Fibroblast of lung (primary cell): ENCODE results near the gene DNAH10. TPM values are rescaled to one million over a fixed set of nuclear protein-coding genes. Genes with fewer than 3 reads are reported as not detected.
"Not testable (repeated sequence)": the region's sequence is repeated elsewhere in the genome, so short reads cannot be mapped to it uniquely, and the experiment has no call there.

Source experiments
- DNase-seq, 2 donors: peaks; one replicate each; pipeline versions ENCODE4 v3.0.0 to v3.0.0-alpha.2; 2010; ENCODE audit warnings: low read depth in 2 of 2
- H2AFZ ChIP-seq: 2 replicates; pipeline ENCODE4 v1.5.1; 2012; ENCODE audit warnings: low read length, control low read depth, inconsistent platforms
- H3K27ac ChIP-seq: 2 replicates; pipeline ENCODE4 v1.5.1; 2011; ENCODE audit warnings: low read length, control low read depth; ENCODE audit not compliant: insufficient read depth
- H3K27me3 ChIP-seq: 2 replicates; pipeline ENCODE4 v1.5.1; 2011; ENCODE audit warnings: mild to moderate bottlenecking, low read length; ENCODE audit not compliant: control insufficient read depth, insufficient read depth
- H3K36me3 ChIP-seq: 2 replicates; pipeline ENCODE4 v1.5.1; 2011; ENCODE audit warnings: low read length; ENCODE audit not compliant: control insufficient read depth, insufficient read depth
- H3K4me1 ChIP-seq: 2 replicates; pipeline ENCODE4 v1.5.1; 2011; ENCODE audit warnings: low read length; ENCODE audit not compliant: control insufficient read depth, insufficient read depth; ENCODE audit errors: extremely low read depth
- H3K4me2 ChIP-seq: 2 replicates; pipeline ENCODE4 v1.5.1; 2011; ENCODE audit warnings: low read length, control low read depth; ENCODE audit not compliant: insufficient read depth; ENCODE audit errors: extremely low read depth
- H3K4me3 ChIP-seq, 4 experiments: fragments of 200-600 bp in 1 of 4; sonication (generic) in 1 of 4; replicated peaks in 1 of 4; 2 replicates each; pipeline ENCODE4 v1.5.1; 2011 to 2016; ENCODE audit warnings: low read length in 4 of 4, low read depth in 3 of 4, mild to moderate bottlenecking in 3 of 4, control low read depth in 2 of 4, inconsistent platforms in 1 of 4, mixed read lengths in 1 of 4; ENCODE audit not compliant: insufficient read depth in 1 of 4; ENCODE audit errors: control extremely low read depth in 1 of 4
- H3K79me2 ChIP-seq: 2 replicates; pipeline ENCODE4 v1.5.1; 2012; ENCODE audit warnings: mild to moderate bottlenecking, low read length, inconsistent platforms; ENCODE audit not compliant: control insufficient read depth, insufficient read depth
- H3K9ac ChIP-seq: 2 replicates; pipeline ENCODE4 v1.5.1; 2011; ENCODE audit warnings: mild to moderate bottlenecking, low read length, control low read depth; ENCODE audit not compliant: insufficient read depth
- H3K9me3 ChIP-seq: 2 replicates; pipeline ENCODE4 v1.5.1; 2012; ENCODE audit warnings: low read depth, low read length; ENCODE audit not compliant: control insufficient read depth, insufficient read depth
- H4K20me1 ChIP-seq: 2 replicates; pipeline ENCODE4 v1.5.1; 2011; ENCODE audit warnings: low read length; ENCODE audit not compliant: control insufficient read depth, insufficient read depth; ENCODE audit errors: extremely low read depth
- EZH2 ChIP-seq: IDR thresholded peaks from 2 replicates; pipeline ENCODE4 v1.5.1; 2012; ENCODE audit warnings: low read length, control low read depth, mild to moderate bottlenecking; ENCODE audit errors: missing control alignments
- polyA plus RNA-seq, 2 donors: library from polyadenylated mRNA; depleted of rRNA in 1 of 2; stranded (reverse) in 1 of 2; unstranded in 1 of 2; fragments of >200 nt; gene quantifications; 2 replicates each; pipeline ENCODE4 v1.2.1, GENCODE V29; 2011 to 2012; ENCODE audit warnings: missing spikeins in 1 of 2
- total RNA-seq: library from RNA; depleted of rRNA; stranded (reverse); fragments of >200 nt; gene quantifications from 2 replicates; pipeline ENCODE4 v1.2.1, GENCODE V29; 2014
- TF ChIP-seq, protein P1 (sequence below), 2 donors: IDR thresholded peaks in 1 of 2; conservative IDR thresholded peaks in 1 of 2; 1 replicate in 1 of 2; 2 replicates in 1 of 2; pipeline ENCODE4 v1.5.1; 2011 to 2012; ENCODE audit warnings: low read length in 2 of 2, control low read depth in 1 of 2, inconsistent platforms in 1 of 2, low read depth in 1 of 2, mild to moderate bottlenecking in 1 of 2

The DNAH10 gene
- total and polyA plus RNA-seq, 2 donors (not counting 1 experiment from before 2014, with no cell fraction given), result 0.06 to 0.33 TPM

DNA sequence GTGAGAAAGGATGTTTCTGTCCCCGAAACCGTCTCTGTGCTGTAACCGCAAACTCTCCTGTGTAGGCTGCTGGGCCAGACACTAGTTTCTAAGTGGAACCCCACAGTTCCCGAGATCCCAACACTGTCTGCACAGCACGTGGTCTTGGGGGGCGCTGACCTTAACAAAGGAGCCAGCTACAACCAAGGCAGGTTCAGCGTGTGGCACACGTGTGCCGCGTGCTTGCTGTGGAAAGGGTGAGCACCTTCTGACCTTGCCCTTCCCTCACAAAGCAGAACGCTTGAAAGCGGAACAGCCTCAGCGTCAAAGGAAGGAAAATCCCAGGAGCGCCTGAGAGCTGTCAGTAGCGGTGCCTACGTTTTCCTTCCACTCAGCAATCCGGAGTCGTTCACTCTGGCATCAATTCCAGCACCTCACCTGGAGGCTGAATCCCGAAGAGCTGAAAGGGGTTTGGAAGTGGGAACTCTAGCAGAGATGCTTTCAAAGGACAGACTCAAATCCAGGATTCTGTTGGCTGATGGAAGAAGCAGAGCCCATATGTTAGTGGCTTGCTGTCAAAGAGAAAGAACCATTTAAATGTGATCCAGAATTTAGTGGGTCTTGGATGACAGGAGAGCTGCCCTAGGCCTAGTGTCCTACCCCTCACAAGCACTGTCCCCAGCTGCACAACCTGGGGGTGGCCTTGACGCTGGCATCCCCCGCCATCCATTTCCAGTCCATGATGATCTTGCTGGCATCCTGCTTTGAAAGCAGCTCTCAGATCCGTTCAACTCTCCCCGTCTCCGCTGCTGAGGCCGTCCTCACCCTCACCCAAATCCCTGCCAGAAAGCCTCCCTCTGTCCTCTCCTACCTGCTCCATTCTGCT lies 183.4 kb downstream of the DNAH10 start:
- DNase-seq, result no peak
- Histone ChIP-seq H3K9me3 (no peaks in the 10 kb centered on the region), H4K20me1 (no peaks in the 10 kb centered on the region), H3K4me2 (no peak overlapping the region), H3K4me3 (no peak overlapping the region), H3K4me1 (no peaks in the 10 kb centered on the region), H3K27me3 (no peaks in the 10 kb centered on the region), H3K79me2 (no peaks in the 10 kb centered on the region), H3K36me3 (no peaks in the 10 kb centered on the region), H3K9ac (no peak overlapping the region), H2AFZ (no peak overlapping the region), H3K27ac (no peak overlapping the region)
- TF ChIP-seq EZH2, result no peak
- TF ChIP-seq, protein P1, sequence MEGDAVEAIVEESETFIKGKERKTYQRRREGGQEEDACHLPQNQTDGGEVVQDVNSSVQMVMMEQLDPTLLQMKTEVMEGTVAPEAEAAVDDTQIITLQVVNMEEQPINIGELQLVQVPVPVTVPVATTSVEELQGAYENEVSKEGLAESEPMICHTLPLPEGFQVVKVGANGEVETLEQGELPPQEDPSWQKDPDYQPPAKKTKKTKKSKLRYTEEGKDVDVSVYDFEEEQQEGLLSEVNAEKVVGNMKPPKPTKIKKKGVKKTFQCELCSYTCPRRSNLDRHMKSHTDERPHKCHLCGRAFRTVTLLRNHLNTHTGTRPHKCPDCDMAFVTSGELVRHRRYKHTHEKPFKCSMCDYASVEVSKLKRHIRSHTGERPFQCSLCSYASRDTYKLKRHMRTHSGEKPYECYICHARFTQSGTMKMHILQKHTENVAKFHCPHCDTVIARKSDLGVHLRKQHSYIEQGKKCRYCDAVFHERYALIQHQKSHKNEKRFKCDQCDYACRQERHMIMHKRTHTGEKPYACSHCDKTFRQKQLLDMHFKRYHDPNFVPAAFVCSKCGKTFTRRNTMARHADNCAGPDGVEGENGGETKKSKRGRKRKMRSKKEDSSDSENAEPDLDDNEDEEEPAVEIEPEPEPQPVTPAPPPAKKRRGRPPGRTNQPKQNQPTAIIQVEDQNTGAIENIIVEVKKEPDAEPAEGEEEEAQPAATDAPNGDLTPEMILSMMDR (conservative IDR thresholded peaks at IDR 0.05 in 1 of 2, IDR thresholded peaks at IDR 0.05 in 1 of 2; ENCODE audit: low read depth in 1 of 2, low read length in 2 of 2), result no peak

DNA sequence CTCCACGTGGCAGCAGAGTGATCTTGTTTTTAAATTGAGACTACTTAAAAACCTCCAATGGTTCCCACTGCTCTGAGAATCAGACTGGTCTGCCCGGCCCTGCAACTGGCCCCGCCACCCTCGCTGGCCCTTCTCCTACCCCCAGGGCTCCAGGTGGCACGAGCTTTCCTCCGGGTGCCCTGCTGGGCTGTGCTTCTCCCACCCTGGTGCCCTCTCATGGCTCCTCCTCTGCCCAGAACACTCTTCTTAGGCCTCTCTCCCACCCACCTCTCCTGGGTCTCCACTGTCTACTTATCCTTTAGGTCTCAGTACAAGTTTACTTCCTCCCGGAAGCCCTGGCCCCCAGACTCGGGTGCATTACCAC lies 184.0 kb downstream of the DNAH10 start:
- H3K4me1 ChIP-seq, result no peaks in the 10 kb centered on the region
- DNase-seq, result no peak
- TF ChIP-seq EZH2, result no peak
- TF ChIP-seq, protein P1 (conservative IDR thresholded peaks at IDR 0.05 in 1 of 2, IDR thresholded peaks at IDR 0.05 in 1 of 2; ENCODE audit: low read depth in 1 of 2, low read length in 2 of 2), result no peak
- no peaks in the 10 kb centered on the region for H3K27me3 ChIP-seq
- no peaks in the 10 kb centered on the region for H3K79me2 ChIP-seq
- no peaks in the 10 kb centered on the region for H4K20me1 ChIP-seq
- no peaks in the 10 kb centered on the region for H3K9me3 ChIP-seq
- H3K9ac ChIP-seq, result no peak overlapping the region
- no peaks in the 10 kb centered on the region for H3K36me3 ChIP-seq
- H3K27ac ChIP-seq, result no peak overlapping the region
- no peak overlapping the region for H3K4me3 ChIP-seq
- no peak overlapping the region for H3K4me2 ChIP-seq
- H2AFZ ChIP-seq, result no peak overlapping the region

DNA sequence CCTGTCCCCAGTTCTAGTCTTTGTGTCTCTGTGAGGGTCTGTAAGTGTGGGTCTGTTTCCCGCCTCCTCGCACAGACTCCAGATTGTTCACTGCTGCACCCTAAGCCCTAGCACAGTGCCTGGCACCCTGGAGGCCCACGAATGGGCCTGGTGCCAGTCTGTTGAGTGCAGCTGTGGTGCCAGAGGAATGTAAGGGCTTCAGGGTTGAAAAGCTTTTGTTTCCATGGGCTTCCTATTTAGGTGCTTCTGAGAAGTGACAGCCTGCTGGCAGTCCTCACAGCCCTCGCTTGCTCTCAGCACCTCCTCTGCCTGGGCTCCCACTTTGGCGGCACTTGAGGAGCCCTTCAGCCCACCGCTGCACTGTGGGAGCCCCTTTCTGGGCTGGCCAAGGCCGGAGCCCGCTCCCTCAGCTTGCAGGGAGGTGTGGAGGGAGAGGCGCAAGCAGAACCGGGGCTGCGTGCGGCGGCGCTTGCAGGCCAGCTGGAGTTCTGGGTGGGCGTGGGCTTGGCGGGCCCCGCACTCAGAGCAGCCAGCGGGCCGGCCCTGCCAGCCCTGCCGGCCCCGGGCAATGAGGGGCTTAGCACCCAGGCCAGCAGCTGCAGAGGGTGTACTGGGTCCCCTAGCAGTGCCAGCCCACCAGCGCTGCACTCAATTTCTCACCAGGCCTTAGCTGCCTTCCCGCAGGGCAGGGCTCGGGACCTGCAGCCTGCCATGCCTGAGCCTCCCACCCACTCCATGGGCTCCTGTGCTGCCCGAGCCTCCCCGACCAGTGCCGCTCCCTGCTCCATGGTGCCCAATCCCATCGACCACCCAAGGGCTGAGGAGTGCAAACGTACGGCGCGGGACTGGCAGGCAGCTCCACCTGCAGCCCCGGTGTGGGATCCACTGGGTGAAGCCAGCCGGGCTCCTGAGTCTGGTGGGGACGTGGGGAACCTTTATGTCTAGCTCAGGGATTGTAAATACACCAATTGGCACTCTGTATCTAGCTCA lies 184.7 kb downstream of the DNAH10 start:
- H3K4me1 ChIP-seq, result not testable (repeated sequence)

DNA sequence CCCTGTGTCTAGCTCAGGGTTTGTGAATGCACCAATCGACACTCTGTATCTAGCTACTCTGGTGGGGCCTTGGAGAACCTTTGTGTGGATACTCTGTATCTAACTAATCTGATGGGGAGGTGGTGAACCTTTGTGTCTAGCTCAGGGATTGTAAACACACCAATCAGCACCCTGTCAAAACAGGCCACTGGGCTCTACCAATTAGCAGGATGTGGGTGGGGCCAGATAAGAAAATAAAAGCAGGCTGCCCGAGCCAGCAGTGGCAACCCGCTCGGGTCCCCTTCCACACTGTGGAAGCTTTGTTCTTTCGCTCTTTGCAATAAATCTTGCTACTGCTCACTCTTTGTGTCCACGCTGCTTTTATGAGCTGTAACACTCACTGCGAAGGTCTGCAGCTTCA lies 185.4 kb downstream of the DNAH10 start:
- not testable (repeated sequence) for H3K27me3 ChIP-seq, H2AFZ ChIP-seq, H3K4me3 ChIP-seq, H3K36me3 ChIP-seq, H3K4me1 ChIP-seq, H3K79me2 ChIP-seq, H4K20me1 ChIP-seq, H3K4me2 ChIP-seq, H3K9ac ChIP-seq, H3K9me3 ChIP-seq, H3K27ac ChIP-seq, DNase-seq

More for the DNA sequence above, 184.7 kb downstream of the DNAH10 start:
- H3K79me2 ChIP-seq, H3K36me3 ChIP-seq, H3K27me3 ChIP-seq, H4K20me1 ChIP-seq, DNase-seq, H3K9me3 ChIP-seq, H3K27ac ChIP-seq, H2AFZ ChIP-seq, H3K4me2 ChIP-seq, H3K9ac ChIP-seq, H3K4me3 ChIP-seq: not testable (repeated sequence)
